Nephron (organoid): ENCODE data around the gene MICAL2.

ENCODE experiments used
- H3K27ac Mint-ChIP-seq, 3 experiments: 2 replicates each; pipeline ENCODE4 v1.8.0; 2020; ENCODE audit warnings: mixed read lengths in 3 of 3, mild to moderate bottlenecking in 2 of 3, moderate library complexity in 1 of 3
- H3K27me3 Mint-ChIP-seq: 2 replicates; pipeline ENCODE4 v1.8.0; 2021; ENCODE audit warnings: low read depth, mild to moderate bottlenecking, moderate library complexity, mixed read lengths
- H3K36me3 Mint-ChIP-seq: 2 replicates; pipeline ENCODE4 v1.8.0; 2020; ENCODE audit warnings: low read depth, mixed read lengths
- H3K4me1 Mint-ChIP-seq: 2 replicates; pipeline ENCODE4 v1.8.0; 2020; ENCODE audit warnings: mixed read lengths
- H3K4me3 Mint-ChIP-seq, 3 experiments: 2 replicates each; pipeline ENCODE4 v1.8.0; 2020; ENCODE audit warnings: mild to moderate bottlenecking in 3 of 3, mixed read lengths in 3 of 3, moderate library complexity in 2 of 3
- H3K9me3 Mint-ChIP-seq: 2 replicates; pipeline ENCODE4 v1.8.0; 2020; ENCODE audit warnings: mixed read lengths
- TF ChIP-seq, protein P1 (sequence below), 3 experiments: fragments of 200-600 bp; sonication (generic); IDR thresholded peaks; one replicate each; pipeline ENCODE4 v1.5.0; 2021; ENCODE audit warnings: antibody characterized with exemption in 3 of 3; ENCODE audit not compliant: unreplicated experiment in 3 of 3

MICAL2 gene

DNA sequence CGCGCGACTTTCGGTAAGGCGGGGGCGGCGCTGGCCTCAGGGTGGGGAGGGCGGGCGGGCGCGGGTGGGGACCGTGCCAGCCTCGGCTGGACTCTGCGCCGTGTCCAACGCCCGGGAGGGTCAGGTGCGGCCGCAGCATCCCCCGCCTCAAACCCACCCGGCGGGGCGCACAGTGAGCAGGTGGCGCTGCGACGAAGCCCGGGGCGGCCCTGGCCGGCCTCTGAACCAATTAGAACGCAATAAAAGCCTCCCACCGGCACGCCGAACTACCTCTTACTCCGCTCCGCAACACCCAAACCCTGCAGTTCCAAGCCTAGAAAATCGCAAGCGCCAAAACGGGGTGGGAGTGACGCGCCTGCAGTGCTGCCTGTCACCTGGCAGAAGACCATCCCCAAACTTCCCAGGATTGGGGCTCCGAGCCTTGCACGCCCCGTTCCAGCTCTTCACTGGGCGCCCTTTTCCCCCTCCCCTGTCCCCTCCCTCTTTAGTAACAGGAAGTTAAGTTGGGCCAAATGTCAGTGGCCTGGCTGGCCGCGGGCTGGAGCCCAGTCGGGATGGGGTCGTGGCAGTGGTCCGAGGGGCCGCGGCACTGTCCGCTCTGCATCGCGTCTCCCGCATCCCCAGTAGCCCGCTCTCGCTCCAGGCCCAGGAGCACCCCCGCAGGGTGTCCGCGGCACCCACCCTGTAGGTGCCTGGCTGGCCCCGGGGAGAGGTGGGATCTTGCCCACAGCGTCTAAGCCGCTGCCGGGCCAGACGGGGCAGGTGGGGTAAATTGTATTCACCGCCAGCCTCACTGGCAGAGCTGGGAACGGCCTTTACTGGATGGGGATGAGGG is 541 bp downstream of the MICAL2 start:
- H3K27me3 Mint-ChIP-seq = peaks cover 67% of the 10 kb centered on the region
- H3K4me3 Mint-ChIP-seq = peak overlapping the region; percentile 53 to 77 (median 63)
- H3K27ac Mint-ChIP-seq = no peak overlapping the region
- no peaks in the 10 kb centered on the region for H3K9me3 Mint-ChIP-seq
- TF ChIP-seq, protein P1, sequence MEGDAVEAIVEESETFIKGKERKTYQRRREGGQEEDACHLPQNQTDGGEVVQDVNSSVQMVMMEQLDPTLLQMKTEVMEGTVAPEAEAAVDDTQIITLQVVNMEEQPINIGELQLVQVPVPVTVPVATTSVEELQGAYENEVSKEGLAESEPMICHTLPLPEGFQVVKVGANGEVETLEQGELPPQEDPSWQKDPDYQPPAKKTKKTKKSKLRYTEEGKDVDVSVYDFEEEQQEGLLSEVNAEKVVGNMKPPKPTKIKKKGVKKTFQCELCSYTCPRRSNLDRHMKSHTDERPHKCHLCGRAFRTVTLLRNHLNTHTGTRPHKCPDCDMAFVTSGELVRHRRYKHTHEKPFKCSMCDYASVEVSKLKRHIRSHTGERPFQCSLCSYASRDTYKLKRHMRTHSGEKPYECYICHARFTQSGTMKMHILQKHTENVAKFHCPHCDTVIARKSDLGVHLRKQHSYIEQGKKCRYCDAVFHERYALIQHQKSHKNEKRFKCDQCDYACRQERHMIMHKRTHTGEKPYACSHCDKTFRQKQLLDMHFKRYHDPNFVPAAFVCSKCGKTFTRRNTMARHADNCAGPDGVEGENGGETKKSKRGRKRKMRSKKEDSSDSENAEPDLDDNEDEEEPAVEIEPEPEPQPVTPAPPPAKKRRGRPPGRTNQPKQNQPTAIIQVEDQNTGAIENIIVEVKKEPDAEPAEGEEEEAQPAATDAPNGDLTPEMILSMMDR (IDR thresholded peaks at IDR 0.05; ENCODE audit: unreplicated experiment in 3 of 3) = no peak
- H3K4me1 Mint-ChIP-seq = peaks cover 5% of the 10 kb centered on the region
- H3K36me3 Mint-ChIP-seq = no peaks in the 10 kb centered on the region

GRCh38 chr11:12111549-12112520 is 1.4 kb downstream of the MICAL2 start:
- Mint-ChIP-seq H3K27ac (no peak overlapping the region), H3K27me3 (peaks cover 68% of the 10 kb centered on the region)

DNA sequence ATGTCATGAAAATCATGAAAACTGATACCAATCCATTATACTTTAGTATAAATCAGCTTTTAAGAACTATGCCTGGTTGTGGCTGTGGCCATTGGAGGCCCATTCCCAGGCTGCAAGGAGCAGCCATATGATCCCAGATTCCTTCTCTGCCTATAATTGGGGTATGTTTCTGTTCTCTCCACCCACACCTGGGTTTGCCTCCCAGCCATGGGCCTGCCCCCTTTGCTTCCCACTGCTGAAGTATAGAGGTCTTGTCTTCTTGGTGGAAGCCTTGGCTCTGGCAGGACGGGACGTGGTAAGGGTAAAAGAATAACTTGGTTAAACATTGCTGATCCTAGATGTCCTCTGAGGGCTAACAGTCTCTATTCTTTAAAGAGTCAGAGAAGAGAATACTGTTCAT is 2.4 kb downstream of the MICAL2 start:
- H3K36me3 Mint-ChIP-seq = no peaks in the 10 kb centered on the region
- TF ChIP-seq, protein P1 (IDR thresholded peaks at IDR 0.05; ENCODE audit: unreplicated experiment in 3 of 3) = no peak
- peak overlapping the region; percentile 35 to 60 (median 52) for H3K4me3 Mint-ChIP-seq
- no peaks in the 10 kb centered on the region for H3K9me3 Mint-ChIP-seq
- no peak overlapping the region for H3K27ac Mint-ChIP-seq
- peaks cover 64% of the 10 kb centered on the region for H3K27me3 Mint-ChIP-seq
- peaks cover 9% of the 10 kb centered on the region for H3K4me1 Mint-ChIP-seq

More at GRCh38 chr11:12111549-12112520, 1.4 kb downstream of the MICAL2 start:
- TF ChIP-seq, protein P1 (IDR thresholded peaks at IDR 0.05; ENCODE audit: unreplicated experiment in 3 of 3) = no peak
- Mint-ChIP-seq H3K4me3 (peak overlapping the region; percentile 52 to 77 (median 63)), H3K9me3 (no peaks in the 10 kb centered on the region), H3K4me1 (peaks cover 5% of the 10 kb centered on the region), H3K36me3 (no peaks in the 10 kb centered on the region)

DNA sequence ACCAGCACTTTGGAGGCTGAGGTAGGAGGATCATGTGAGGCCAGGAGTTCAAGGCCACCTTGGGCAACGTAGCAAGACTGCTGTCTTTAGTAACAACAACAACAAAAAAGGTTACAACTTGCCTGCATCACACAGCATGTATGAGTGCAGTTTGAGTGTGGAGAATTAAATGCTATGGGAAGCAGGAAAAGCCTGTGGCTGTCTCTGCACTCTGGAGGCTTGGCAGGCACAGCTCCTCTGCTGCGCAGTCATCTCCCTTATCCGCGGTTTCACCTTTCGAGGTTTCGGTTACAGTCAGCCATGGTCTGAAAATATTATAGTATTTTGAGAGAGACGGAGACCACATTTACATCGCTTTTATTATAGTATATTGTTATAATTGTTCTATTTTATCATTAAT is 2.9 kb downstream of the MICAL2 start:
- TF ChIP-seq, protein P1 (IDR thresholded peaks at IDR 0.05; ENCODE audit: unreplicated experiment in 3 of 3) = no peak
- no peaks in the 10 kb centered on the region for H3K36me3 Mint-ChIP-seq
- no peaks in the 10 kb centered on the region for H3K9me3 Mint-ChIP-seq
- peaks cover 15% of the 10 kb centered on the region for H3K4me1 Mint-ChIP-seq
- H3K27ac Mint-ChIP-seq = no peak overlapping the region
- H3K27me3 Mint-ChIP-seq = peaks cover 58% of the 10 kb centered on the region
- no peak overlapping the region for H3K4me3 Mint-ChIP-seq

DNA sequence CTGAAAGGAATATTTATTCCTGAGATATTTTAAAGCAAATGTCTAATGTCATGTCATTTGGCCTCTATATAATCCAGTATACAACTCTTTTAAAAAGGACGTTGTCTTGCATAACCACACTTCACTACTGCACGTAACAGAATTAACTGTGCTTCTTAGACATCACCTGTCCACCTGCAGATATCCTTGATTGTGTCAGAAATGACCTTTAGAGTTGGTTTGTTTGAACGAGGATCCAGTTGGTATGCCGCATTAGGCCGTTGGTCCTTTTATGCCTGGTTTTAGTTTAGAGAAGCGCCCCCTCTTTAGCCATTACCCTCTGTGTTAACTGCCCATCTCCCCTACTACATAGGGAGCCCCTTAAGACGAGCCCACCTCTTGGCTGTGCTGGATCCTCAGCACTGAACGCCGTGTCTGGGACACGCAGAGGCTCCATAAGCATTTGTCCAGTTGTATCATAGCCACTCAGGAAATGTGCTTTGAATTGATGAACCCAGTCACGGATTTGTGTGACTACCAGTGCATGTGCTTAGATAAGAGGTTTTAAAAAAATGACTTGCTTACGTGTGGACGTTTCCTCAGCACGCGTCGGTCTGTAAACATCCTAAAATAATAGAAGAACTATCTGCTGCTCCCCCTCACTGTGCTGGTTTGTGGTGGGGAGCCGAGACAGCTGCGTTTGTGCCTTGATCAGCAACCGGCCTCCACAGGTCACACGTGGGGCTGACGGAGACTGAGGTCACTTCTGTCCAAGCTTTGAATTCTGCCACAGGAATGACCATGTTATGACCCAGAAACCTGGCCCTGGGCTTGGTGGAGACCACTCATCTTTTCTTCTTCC is 4.0 kb downstream of the MICAL2 start:
- Mint-ChIP-seq H3K4me3 (peak overlapping the region in 1 of 3 experiments; percentile 13), H3K27me3 (peaks cover 47% of the 10 kb centered on the region), H3K27ac (no peak overlapping the region), H3K4me1 (peaks cover 26% of the 10 kb centered on the region), H3K36me3 (no peaks in the 10 kb centered on the region), H3K9me3 (no peaks in the 10 kb centered on the region)
- TF ChIP-seq, protein P1 (IDR thresholded peaks at IDR 0.05; ENCODE audit: unreplicated experiment in 3 of 3) = no peak
